ENCODE data around the gene CFD.

CFD gene

GRCh38 chr19:867301-867793 is 7.9 kb downstream of the CFD start:
- POLR2A ChIA-PET: no interaction called here
- H3K27ac ChIP-seq (ENCODE audit: extremely low read depth, low read depth, low read length): no peak overlapping the region
- H3K4me3 ChIP-seq (ENCODE audit: low read depth, low read length): no peak overlapping the region
- peak; percentile 73 for TF ChIP-seq PATZ1 (tag by site-specific recombination; IDR thresholded peaks at IDR 0.05)
- 0 out of 2 replicates have a peak, but pooled peaks have one; percentile 58 for TF ChIP-seq ZBTB7A (tag by site-specific recombination; IDR thresholded peaks at IDR 0.05; ENCODE audit: low read depth)
- peak; percentile 20; the same call in 1 of the 2 replicates for TF ChIP-seq SP2 (tag by site-specific recombination; IDR thresholded peaks at IDR 0.05)
- no peak for TF ChIP-seq TCF7L2 (IDR thresholded peaks at IDR 0.05; ENCODE audit: borderline replicate concordance, low read depth, low read length)
- no peak for TF ChIP-seq ZNF76 (tag by site-specific recombination; IDR thresholded peaks at IDR 0.05; ENCODE audit: borderline replicate concordance, low read depth)
- peak; percentile 74; the same call in 1 of the 2 replicates for TF ChIP-seq ZNF600 (tag by site-specific recombination; IDR thresholded peaks at IDR 0.05)
- peak; percentile 100 for TF ChIP-seq ZIC2 (tag by site-specific recombination; IDR thresholded peaks at IDR 0.05)
- TF ChIP-seq ZNF639 (tag by site-specific recombination; IDR thresholded peaks at IDR 0.05): no peak
- TF ChIP-seq ZNF202 (tag by site-specific recombination; IDR thresholded peaks at IDR 0.05; ENCODE audit: borderline replicate concordance): no peak
- 0 out of 2 replicates have a peak, but pooled peaks have one; percentile 17 for TF ChIP-seq ZNF335 (tag by site-specific recombination; conservative IDR thresholded peaks at IDR 0.05)
- no peak for TF ChIP-seq ZNF37A (tag by site-specific recombination; IDR thresholded peaks at IDR 0.05)
- TF ChIP-seq ZNF549 (tag by site-specific recombination; IDR thresholded peaks at IDR 0.05): no peak
- peak; percentile 79; the same call in 1 of the 2 replicates for TF ChIP-seq ZNF423 (tag by site-specific recombination; IDR thresholded peaks at IDR 0.05)
- no peak for TF ChIP-seq WT1 (tag by site-specific recombination; IDR thresholded peaks at IDR 0.05)
- TF ChIP-seq HIC1 (tag by site-specific recombination; IDR thresholded peaks at IDR 0.05): peak; percentile 60; the same call in 1 of the 2 replicates
- peak; percentile 32; the same call in 1 of the 2 replicates for TF ChIP-seq KLF8 (tag by site-specific recombination; IDR thresholded peaks at IDR 0.05)
- TF ChIP-seq ZBTB48 (tag by site-specific recombination; IDR thresholded peaks at IDR 0.05): 0 out of 2 replicates have a peak, but pooled peaks have one; percentile 19
- 0 out of 2 replicates have a peak, but pooled peaks have one; percentile 26 for TF ChIP-seq INSM2 (tag by site-specific recombination; IDR thresholded peaks at IDR 0.05)
- peak; percentile 59 for TF ChIP-seq ZBTB8A (tag by site-specific recombination; IDR thresholded peaks at IDR 0.05)
- TF ChIP-seq SP7 (tag by site-specific recombination; IDR thresholded peaks at IDR 0.05): peak; percentile 47; the same call in 1 of the 2 replicates
- peak; percentile 98 for TF ChIP-seq GLIS1 (tag by site-specific recombination; IDR thresholded peaks at IDR 0.05)
- no peak for TF ChIP-seq ZBTB17 (tag by site-specific recombination; IDR thresholded peaks at IDR 0.05)
- TF ChIP-seq ZBTB11 (tag by site-specific recombination; conservative IDR thresholded peaks at IDR 0.05; ENCODE audit: low read depth): no peak
- TF ChIP-seq ZBTB10 (tag by site-specific recombination; IDR thresholded peaks at IDR 0.05): 0 out of 2 replicates have a peak, but pooled peaks have one; percentile 21
- no peaks in the 10 kb centered on the region for H3K9me3 ChIP-seq (ENCODE audit: control insufficient read depth, insufficient read depth, low read depth, low read length)
- H3K36me3 ChIP-seq (ENCODE audit: control insufficient read depth in 2 of 2, insufficient read depth in 1 of 2, low read length in 2 of 2): peaks cover 7 to 38% of the 10 kb centered on the region in 2 experiments; a peak in 2 of 3 replicates
- CTCF ChIA-PET: no interaction called here
- no peaks in the 10 kb centered on the region; the same call in 1 of the 2 replicates for H3K4me1 ChIP-seq (ENCODE audit: control insufficient read depth, insufficient read depth, low read length)
